Omental fat pad (tissue), 4 donors: ENCODE results near the gene VSIG2. TPM values are rescaled to one million over a fixed set of nuclear protein-coding genes. Genes with fewer than 3 reads are reported as not detected.

ENCODE experiments used
- ATAC-seq: fragments of 150-250 bp; one replicate; pipeline ENCODE4 v1.9.1; 2016; ENCODE audit warnings: mild to moderate bottlenecking, moderate library complexity; ENCODE audit not compliant: low FRiP score
- DNase-seq: peaks from one replicate; pipeline ENCODE4 v3.0.0-alpha.2; 2019; ENCODE audit warnings: low spot score
- CTCF ChIP-seq, 3 donors: fragments of 450-650 bp; IDR thresholded peaks; one replicate each; pipeline ENCODE4 v1.5.1; 2016 to 2017; ENCODE audit warnings: antibody characterized with exemption in 3 of 3, mild to moderate bottlenecking in 3 of 3, moderate library complexity in 2 of 3
- total RNA-seq, 4 donors: library from RNA; depleted of rRNA; stranded (reverse); fragments of >200 nt; gene quantifications; one replicate each; pipeline ENCODE4 v1.1.0, GENCODE V29; 2016

VSIG2 gene
- total RNA-seq, 4 donors from 2014 or later: 1.4 to 14.1 (median 3.9) TPM

DNA sequence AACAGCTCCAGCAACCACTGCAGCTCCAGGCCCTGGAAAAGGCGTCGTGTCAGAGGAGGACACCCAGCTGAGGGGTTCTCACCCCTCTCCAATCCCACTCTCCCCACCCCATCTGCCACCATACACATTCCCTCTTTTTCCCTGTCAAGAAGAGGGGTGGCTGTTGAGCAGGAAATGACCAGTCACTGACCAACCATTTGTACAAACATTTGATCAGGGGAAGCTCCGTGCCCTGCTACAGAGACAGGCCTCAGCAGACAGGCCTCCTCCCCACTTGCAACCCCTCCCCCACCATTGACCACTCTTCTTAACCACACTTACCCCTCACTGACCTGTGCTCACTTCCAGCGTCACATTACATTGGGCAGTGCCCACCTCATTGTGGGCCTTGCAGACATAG lies 2.3 kb upstream of the VSIG2 start:
- TF ChIP-seq CTCF (IDR thresholded peaks at IDR 0.05): no peak
- ATAC-seq: no peak
- DNase-seq: no peak

GRCh38 chr11:124753624-124754023 lies 1.6 kb upstream of the VSIG2 start:
- no peak for DNase-seq
- TF ChIP-seq CTCF (IDR thresholded peaks at IDR 0.05): no peak

GRCh38 chr11:124753205-124753604 lies 1.1 kb upstream of the VSIG2 start:
- DNase-seq: no peak
- no peak for ATAC-seq
- TF ChIP-seq CTCF (IDR thresholded peaks at IDR 0.05): no peak

More at GRCh38 chr11:124753624-124754023, 1.6 kb upstream of the VSIG2 start:
- no peak for ATAC-seq

GRCh38 chr11:124752471-124753102 lies 532 bp upstream of the VSIG2 start:
- no peak for DNase-seq
- TF ChIP-seq CTCF (IDR thresholded peaks at IDR 0.05): no peak
- ATAC-seq: no peak

GRCh38 chr11:124751391-124751740 lies 689 bp downstream of the VSIG2 start:
- TF ChIP-seq CTCF (IDR thresholded peaks at IDR 0.05): no peak
- DNase-seq (no peak), ATAC-seq (no peak)

DNA sequence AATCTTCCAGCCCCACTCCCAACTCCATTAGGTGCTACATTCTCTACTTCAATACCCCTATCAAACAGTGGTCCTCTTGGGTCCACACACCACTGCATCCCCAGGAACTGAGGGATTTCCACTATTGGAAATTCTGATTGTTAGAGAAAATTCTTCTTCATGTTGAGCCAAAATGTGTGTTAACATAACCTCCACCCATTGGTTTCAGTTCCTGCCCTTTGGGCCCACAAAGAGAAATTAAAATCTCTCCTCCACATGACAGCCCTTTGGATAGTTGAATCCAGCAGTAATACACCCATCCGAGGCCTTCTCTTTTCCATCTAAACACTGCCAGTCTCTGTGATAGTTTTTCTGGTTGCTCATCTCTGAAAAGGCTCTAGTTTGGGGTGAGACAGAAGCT lies 2.1 kb downstream of the VSIG2 start:
- DNase-seq: no peak
- no peak for ATAC-seq
- TF ChIP-seq CTCF (IDR thresholded peaks at IDR 0.05): no peak

DNA sequence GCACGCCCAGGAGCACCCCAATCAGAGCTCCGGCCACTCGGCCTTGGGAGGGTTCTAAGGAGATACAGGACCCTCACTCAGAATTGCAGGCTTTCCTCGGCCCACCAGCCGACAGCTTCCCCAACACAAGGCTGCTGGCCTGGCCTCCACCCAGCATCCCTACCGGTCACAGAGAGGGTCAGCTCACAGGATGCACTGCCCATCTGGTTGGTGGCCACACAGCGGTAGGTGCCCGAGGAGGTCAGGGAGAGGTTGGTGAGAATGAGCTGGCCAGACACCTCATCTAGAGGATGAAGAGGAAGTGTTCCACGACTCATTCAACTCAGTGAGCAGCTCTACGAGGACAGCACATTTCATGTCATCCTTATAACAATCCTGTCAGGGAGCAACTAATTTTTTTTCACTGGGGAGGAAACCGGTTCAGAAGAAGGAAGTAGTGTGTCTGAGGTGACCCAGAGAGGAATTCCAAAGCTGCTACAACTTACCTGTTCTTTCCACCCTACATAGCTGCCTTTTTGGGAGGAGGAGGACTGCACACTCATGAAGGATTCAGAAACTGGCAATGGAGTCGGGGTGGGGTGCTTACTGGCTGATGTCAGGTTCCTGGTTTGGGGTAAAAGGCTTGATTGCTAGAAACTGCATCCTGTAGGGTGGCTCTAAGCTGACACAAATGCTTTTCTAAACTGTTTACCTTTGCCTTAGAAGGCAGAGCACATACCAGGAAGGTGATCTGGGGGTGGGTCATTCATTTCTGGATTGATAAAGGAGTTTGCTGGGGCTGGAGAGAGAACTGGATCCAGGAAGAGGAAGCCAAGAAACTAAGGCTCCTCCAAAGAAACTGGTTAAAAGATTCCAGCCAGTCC lies 3.3 kb downstream of the VSIG2 start:
- DNase-seq (no peak), ATAC-seq (no peak)
- TF ChIP-seq CTCF (IDR thresholded peaks at IDR 0.05): no peak
